ENCODE measurements around the gene FAM234A.
"Not testable (repeated sequence)": the region's sequence is repeated elsewhere in the genome, so short reads cannot be mapped to it uniquely, and the experiment has no call there.

Gene FAM234A

GRCh38 chr16:230949-231348, 3.7 kb upstream of the FAM234A start:
- DNase-seq (ENCODE audit: low read depth), result no peak

- DNase-seq (ENCODE audit: low read depth), result no peak
Observed at GRCh38 chr16:239948-240277, 5.3 kb downstream of the FAM234A start.

GRCh38 chr16:240559-240958, 5.9 kb downstream of the FAM234A start:
- no peak for DNase-seq (ENCODE audit: low read depth)

- DNase-seq (ENCODE audit: low read depth), result no peak
Observed at GRCh38 chr16:242281-242680, 7.7 kb downstream of the FAM234A start.

GRCh38 chr16:243348-243747, 8.7 kb downstream of the FAM234A start:
- no peak for DNase-seq (ENCODE audit: low read depth)

- no peak for DNase-seq (ENCODE audit: low read depth)
Observed at GRCh38 chr16:245105-245504, 10.5 kb downstream of the FAM234A start.

GRCh38 chr16:247027-247426, 12.4 kb downstream of the FAM234A start:
- no peak for DNase-seq (ENCODE audit: low read depth)

GRCh38 chr16:249431-249830, 14.8 kb downstream of the FAM234A start:
- DNase-seq (ENCODE audit: low read depth), result no peak

- no peak for DNase-seq (ENCODE audit: low read depth)
Observed at GRCh38 chr16:252366-253337, 18.0 kb downstream of the FAM234A start.

- DNase-seq (ENCODE audit: low read depth), result no peak
Observed at GRCh38 chr16:253833-254232, 19.2 kb downstream of the FAM234A start.

- no peak for DNase-seq (ENCODE audit: low read depth)
Observed at GRCh38 chr16:254461-254860, 19.8 kb downstream of the FAM234A start.

- DNase-seq (ENCODE audit: low read depth), result no peak
Observed at GRCh38 chr16:255183-255582, 20.6 kb downstream of the FAM234A start.

GRCh38 chr16:258091-258490, 23.5 kb downstream of the FAM234A start:
- not testable (repeated sequence) for DNase-seq (ENCODE audit: low read depth)

- DNase-seq (ENCODE audit: low read depth), result no peak
Observed at GRCh38 chr16:259226-259625, 24.6 kb downstream of the FAM234A start.

- no peak for DNase-seq (ENCODE audit: low read depth)
Observed at GRCh38 chr16:259814-260253, 25.2 kb downstream of the FAM234A start.

- DNase-seq (ENCODE audit: low read depth), result no peak
Observed at GRCh38 chr16:260326-260725, 25.7 kb downstream of the FAM234A start.

- no peak for DNase-seq (ENCODE audit: low read depth)
Observed at GRCh38 chr16:261031-261691, 26.5 kb downstream of the FAM234A start.

- no peak for DNase-seq (ENCODE audit: low read depth)
Observed at GRCh38 chr16:262121-262745, 27.6 kb downstream of the FAM234A start.

GRCh38 chr16:263182-263774, 28.7 kb downstream of the FAM234A start:
- DNase-seq (ENCODE audit: low read depth), result no peak

GRCh38 chr16:263944-264343, 29.3 kb downstream of the FAM234A start:
- no peak for DNase-seq (ENCODE audit: low read depth)

GRCh38 chr16:264440-264951, 29.9 kb downstream of the FAM234A start:
- no peak for DNase-seq (ENCODE audit: low read depth)

- no peak for DNase-seq (ENCODE audit: low read depth)
Observed at GRCh38 chr16:265002-265529, 30.4 kb downstream of the FAM234A start.

All from stimulated activated CD8-positive, alpha-beta memory T cell treated with anti-CD3 and anti-CD28 coated beads, Interleukin-15, amount 100 ng/mL, for 24 hours (primary cell).